Panc1 (cell line): ENCODE data around the gene ALKBH2.

Experiments
- POLR2AphosphoS5 ChIP-seq: IDR thresholded peaks from 2 replicates; pipeline ENCODE4 v1.6.1; 2012; ENCODE audit warnings: mild to moderate bottlenecking, low read depth, low read length, moderate library complexity
- SIN3A ChIP-seq: IDR thresholded peaks from 2 replicates; pipeline ENCODE4 v1.6.1; 2012; ENCODE audit warnings: low read depth, mild to moderate bottlenecking, low read length, moderate library complexity, borderline replicate concordance; ENCODE audit not compliant: insufficient read depth
- TF ChIP-seq, protein P1 (sequence below): fragments of 450-650 bp; IDR thresholded peaks from 2 replicates; pipeline ENCODE4 v1.5.1; 2017; ENCODE audit warnings: mild to moderate bottlenecking

DNA sequence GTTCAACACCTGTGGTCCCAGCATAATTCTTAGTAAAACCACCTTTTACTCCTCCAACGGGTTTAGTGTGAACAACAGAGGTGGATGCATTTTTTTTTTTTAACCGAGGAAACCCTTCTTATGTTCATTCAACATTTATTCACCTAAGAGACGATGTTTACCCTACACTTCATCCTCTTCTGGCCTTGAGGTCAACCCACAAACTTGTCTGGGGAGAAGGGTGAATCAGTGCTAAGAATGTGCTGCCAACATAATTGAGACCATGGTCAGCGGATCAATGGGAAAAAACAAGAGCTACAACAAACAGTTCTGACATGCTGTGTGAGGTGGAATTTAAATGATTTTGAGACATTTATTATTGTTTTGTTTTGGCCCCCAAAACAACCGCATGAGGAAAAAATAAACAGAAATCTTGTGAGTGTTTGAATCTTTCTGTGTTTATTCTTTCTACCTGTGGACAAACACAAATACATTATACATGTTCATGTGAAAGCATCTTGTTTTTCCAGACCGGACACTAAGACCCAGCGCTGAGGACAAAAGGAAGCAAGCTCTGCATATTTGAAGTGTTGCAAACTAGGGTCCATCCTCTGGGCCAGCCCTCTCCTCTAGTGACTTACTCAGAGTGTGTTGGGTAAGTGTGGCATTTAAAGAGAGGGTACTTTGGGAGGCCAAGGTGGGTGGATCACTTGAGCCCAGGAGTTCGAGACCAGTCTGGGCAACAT is 46.0 kb downstream of the ALKBH2 start:
- TF ChIP-seq, protein P1, sequence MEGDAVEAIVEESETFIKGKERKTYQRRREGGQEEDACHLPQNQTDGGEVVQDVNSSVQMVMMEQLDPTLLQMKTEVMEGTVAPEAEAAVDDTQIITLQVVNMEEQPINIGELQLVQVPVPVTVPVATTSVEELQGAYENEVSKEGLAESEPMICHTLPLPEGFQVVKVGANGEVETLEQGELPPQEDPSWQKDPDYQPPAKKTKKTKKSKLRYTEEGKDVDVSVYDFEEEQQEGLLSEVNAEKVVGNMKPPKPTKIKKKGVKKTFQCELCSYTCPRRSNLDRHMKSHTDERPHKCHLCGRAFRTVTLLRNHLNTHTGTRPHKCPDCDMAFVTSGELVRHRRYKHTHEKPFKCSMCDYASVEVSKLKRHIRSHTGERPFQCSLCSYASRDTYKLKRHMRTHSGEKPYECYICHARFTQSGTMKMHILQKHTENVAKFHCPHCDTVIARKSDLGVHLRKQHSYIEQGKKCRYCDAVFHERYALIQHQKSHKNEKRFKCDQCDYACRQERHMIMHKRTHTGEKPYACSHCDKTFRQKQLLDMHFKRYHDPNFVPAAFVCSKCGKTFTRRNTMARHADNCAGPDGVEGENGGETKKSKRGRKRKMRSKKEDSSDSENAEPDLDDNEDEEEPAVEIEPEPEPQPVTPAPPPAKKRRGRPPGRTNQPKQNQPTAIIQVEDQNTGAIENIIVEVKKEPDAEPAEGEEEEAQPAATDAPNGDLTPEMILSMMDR: no peak
- TF ChIP-seq POLR2AphosphoS5 (no peak), SIN3A (no peak)
